K562 (cell line): ENCODE measurements around the gene AGPAT3.

Experiments
- CBX1 ChIP-seq: sonication (generic); IDR thresholded peaks from 2 replicates; pipeline ENCODE4 v1.6.1; 2016; ENCODE audit warnings: antibody characterized with exemption, low read depth, mild to moderate bottlenecking
- CEBPB ChIP-seq: fragments of 450-650 bp; IDR thresholded peaks from 2 replicates; pipeline ENCODE4 v1.6.1; 2016; ENCODE audit warnings: missing genetic modification characterization, missing compliant biosample characterization
- CTCF ChIP-seq, 3 experiments: IDR thresholded peaks in 2 of 3; conservative IDR thresholded peaks in 1 of 3; 2 replicates each; pipeline ENCODE4 v1.5.1; 2011 to 2012; ENCODE audit warnings: low read length in 3 of 3, mild to moderate bottlenecking in 3 of 3, control low read depth in 2 of 3, improper control_type of control experiment in 1 of 3, inconsistent platforms in 1 of 3, low read depth in 1 of 3, mixed read lengths in 1 of 3, moderate library complexity in 1 of 3; ENCODE audit not compliant: insufficient read depth in 2 of 3
- KAT2B ChIP-seq: IDR thresholded peaks from one replicate; pipeline ENCODE4 v1.6.1; 2012; ENCODE audit warnings: low read depth, mild to moderate bottlenecking, control low read depth, inconsistent platforms, low read length, moderate library complexity
- POLR2AphosphoS5 ChIP-seq: IDR thresholded peaks from 2 replicates; pipeline ENCODE4 v1.6.1; 2011; ENCODE audit warnings: mild to moderate bottlenecking, low read depth, low read length, moderate library complexity; ENCODE audit not compliant: control insufficient read depth, insufficient read depth
- RB1 ChIP-seq: fragments of 450-650 bp; IDR thresholded peaks from 2 replicates; pipeline ENCODE4 v1.6.1; 2017; ENCODE audit warnings: low read depth, mild to moderate bottlenecking
- TARDBP ChIP-seq: fragments of 450-650 bp; IDR thresholded peaks from 2 replicates; pipeline ENCODE4 v1.6.1; 2016
- ZNF143 ChIP-seq: sonication (generic); formaldehyde crosslinking; IDR thresholded peaks from 2 replicates; pipeline ENCODE4 v1.9.0; 2022; ENCODE audit warnings: mild to moderate bottlenecking, missing genetic modification reagents
- ZNF695 ChIP-seq: fragments of 450-650 bp; formaldehyde crosslinking; IDR thresholded peaks from 2 replicates; pipeline ENCODE4 v1.4.0; 2020; ENCODE audit warnings: mild to moderate bottlenecking, moderate library complexity
- TF ChIP-seq, protein P1 (sequence below): fragments of 200-800 bp; sonication (Bioruptor generic); IDR thresholded peaks from 2 replicates; pipeline ENCODE4 v1.6.1; 2016; ENCODE audit warnings: missing genetic modification characterization, missing compliant biosample characterization
- TF ChIP-seq, protein P2 (sequence below), 2 experiments: fragments of 450-650 bp; formaldehyde crosslinking in 1 of 2; IDR thresholded peaks; 2 replicates each; pipeline versions ENCODE4 v1.4.0 to v1.6.1; 2014 to 2020; ENCODE audit warnings: mild to moderate bottlenecking in 2 of 2, borderline replicate concordance in 1 of 2, low read depth in 1 of 2

DNA sequence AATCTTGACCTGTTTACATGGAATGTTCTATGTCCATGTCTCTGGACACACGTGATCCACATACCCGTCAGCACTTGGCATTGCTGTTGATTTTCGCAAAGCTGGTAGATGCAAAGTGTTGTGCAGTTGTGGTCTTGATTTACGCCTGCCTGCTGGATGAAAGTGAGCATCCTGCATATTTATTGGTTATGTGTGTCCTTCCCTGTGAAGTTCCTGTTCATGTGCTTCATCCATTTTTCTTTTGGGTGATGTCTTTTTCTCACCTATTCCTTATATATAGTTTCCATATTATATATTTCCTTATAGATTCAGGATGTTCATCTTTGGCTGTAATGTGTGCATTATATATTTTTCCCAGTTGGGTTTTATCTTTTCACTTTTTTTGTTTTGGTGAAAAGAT, 6.5 kb downstream of the AGPAT3 start:
- TF ChIP-seq, protein P1, sequence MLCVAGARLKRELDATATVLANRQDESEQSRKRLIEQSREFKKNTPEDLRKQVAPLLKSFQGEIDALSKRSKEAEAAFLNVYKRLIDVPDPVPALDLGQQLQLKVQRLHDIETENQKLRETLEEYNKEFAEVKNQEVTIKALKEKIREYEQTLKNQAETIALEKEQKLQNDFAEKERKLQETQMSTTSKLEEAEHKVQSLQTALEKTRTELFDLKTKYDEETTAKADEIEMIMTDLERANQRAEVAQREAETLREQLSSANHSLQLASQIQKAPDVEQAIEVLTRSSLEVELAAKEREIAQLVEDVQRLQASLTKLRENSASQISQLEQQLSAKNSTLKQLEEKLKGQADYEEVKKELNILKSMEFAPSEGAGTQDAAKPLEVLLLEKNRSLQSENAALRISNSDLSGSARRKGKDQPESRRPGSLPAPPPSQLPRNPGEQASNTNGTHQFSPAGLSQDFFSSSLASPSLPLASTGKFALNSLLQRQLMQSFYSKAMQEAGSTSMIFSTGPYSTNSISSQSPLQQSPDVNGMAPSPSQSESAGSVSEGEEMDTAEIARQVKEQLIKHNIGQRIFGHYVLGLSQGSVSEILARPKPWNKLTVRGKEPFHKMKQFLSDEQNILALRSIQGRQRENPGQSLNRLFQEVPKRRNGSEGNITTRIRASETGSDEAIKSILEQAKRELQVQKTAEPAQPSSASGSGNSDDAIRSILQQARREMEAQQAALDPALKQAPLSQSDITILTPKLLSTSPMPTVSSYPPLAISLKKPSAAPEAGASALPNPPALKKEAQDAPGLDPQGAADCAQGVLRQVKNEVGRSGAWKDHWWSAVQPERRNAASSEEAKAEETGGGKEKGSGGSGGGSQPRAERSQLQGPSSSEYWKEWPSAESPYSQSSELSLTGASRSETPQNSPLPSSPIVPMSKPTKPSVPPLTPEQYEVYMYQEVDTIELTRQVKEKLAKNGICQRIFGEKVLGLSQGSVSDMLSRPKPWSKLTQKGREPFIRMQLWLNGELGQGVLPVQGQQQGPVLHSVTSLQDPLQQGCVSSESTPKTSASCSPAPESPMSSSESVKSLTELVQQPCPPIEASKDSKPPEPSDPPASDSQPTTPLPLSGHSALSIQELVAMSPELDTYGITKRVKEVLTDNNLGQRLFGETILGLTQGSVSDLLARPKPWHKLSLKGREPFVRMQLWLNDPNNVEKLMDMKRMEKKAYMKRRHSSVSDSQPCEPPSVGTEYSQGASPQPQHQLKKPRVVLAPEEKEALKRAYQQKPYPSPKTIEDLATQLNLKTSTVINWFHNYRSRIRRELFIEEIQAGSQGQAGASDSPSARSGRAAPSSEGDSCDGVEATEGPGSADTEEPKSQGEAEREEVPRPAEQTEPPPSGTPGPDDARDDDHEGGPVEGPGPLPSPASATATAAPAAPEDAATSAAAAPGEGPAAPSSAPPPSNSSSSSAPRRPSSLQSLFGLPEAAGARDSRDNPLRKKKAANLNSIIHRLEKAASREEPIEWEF = no peak
- no peak for TF ChIP-seq TARDBP
- TF ChIP-seq KAT2B = no peak
- no peak for TF ChIP-seq ZNF695 (CRISPR knock-in tag)
- no peak for TF ChIP-seq CEBPB (tag)
- TF ChIP-seq ZNF143 (CRISPR knock-in tag) = no peak
- no peak for TF ChIP-seq CTCF (IDR thresholded peaks at IDR 0.05 in 2 of 3, conservative IDR thresholded peaks at IDR 0.05 in 1 of 3; ENCODE audit: insufficient read depth in 2 of 3, low read depth in 1 of 3, low read length in 3 of 3)
- no peak for TF ChIP-seq RB1
- TF ChIP-seq, protein P2, sequence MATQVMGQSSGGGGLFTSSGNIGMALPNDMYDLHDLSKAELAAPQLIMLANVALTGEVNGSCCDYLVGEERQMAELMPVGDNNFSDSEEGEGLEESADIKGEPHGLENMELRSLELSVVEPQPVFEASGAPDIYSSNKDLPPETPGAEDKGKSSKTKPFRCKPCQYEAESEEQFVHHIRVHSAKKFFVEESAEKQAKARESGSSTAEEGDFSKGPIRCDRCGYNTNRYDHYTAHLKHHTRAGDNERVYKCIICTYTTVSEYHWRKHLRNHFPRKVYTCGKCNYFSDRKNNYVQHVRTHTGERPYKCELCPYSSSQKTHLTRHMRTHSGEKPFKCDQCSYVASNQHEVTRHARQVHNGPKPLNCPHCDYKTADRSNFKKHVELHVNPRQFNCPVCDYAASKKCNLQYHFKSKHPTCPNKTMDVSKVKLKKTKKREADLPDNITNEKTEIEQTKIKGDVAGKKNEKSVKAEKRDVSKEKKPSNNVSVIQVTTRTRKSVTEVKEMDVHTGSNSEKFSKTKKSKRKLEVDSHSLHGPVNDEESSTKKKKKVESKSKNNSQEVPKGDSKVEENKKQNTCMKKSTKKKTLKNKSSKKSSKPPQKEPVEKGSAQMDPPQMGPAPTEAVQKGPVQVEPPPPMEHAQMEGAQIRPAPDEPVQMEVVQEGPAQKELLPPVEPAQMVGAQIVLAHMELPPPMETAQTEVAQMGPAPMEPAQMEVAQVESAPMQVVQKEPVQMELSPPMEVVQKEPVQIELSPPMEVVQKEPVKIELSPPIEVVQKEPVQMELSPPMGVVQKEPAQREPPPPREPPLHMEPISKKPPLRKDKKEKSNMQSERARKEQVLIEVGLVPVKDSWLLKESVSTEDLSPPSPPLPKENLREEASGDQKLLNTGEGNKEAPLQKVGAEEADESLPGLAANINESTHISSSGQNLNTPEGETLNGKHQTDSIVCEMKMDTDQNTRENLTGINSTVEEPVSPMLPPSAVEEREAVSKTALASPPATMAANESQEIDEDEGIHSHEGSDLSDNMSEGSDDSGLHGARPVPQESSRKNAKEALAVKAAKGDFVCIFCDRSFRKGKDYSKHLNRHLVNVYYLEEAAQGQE (IDR thresholded peaks at IDR 0.05; ENCODE audit: borderline replicate concordance) = no peak
- TF ChIP-seq, protein P2 (CRISPR knock-in tag; IDR thresholded peaks at IDR 0.05; ENCODE audit: low read depth) = no peak
- TF ChIP-seq CBX1 = no peak
- no peak for TF ChIP-seq POLR2AphosphoS5
